ENCODE results near the gene CYP2F1. TPM values are rescaled to one million over a fixed set of nuclear protein-coding genes. Genes with fewer than 3 reads are reported as not detected.

CYP2F1 gene
- total RNA-seq, 2 donors from 2014 or later = not detected

- H3K36me3 ChIP-seq (replicated peaks in 1 of 2; ENCODE audit: insufficient read depth in 1 of 2, low read depth in 2 of 2) = no peaks in the 10 kb centered on the region
- H3K4me3 ChIP-seq = no peak overlapping the region
- DNase-seq = no peak
- H3K27ac ChIP-seq = no peak overlapping the region
- H3K9me3 ChIP-seq = peaks cover 0 to 5% (median 0%) of the 10 kb centered on the region in 3 donors
- WGBS, 2 donors = 85 to 88% methylated on average over 2 to 6 of the region's 7 CpGs
- H3K4me1 ChIP-seq = no peaks in the 10 kb centered on the region
- no peak for ATAC-seq
- no peaks in the 10 kb centered on the region for H3K27me3 ChIP-seq
- TF ChIP-seq POLR2A (IDR thresholded peaks at IDR 0.05) = no peak
- TF ChIP-seq, protein P1, sequence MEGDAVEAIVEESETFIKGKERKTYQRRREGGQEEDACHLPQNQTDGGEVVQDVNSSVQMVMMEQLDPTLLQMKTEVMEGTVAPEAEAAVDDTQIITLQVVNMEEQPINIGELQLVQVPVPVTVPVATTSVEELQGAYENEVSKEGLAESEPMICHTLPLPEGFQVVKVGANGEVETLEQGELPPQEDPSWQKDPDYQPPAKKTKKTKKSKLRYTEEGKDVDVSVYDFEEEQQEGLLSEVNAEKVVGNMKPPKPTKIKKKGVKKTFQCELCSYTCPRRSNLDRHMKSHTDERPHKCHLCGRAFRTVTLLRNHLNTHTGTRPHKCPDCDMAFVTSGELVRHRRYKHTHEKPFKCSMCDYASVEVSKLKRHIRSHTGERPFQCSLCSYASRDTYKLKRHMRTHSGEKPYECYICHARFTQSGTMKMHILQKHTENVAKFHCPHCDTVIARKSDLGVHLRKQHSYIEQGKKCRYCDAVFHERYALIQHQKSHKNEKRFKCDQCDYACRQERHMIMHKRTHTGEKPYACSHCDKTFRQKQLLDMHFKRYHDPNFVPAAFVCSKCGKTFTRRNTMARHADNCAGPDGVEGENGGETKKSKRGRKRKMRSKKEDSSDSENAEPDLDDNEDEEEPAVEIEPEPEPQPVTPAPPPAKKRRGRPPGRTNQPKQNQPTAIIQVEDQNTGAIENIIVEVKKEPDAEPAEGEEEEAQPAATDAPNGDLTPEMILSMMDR (IDR thresholded peaks at IDR 0.05) = no peak
- intact Hi-C loops (cut with DNase I) = no loop called here
Observed at GRCh38 chr19:41154060-41154459, 39.8 kb downstream of the CYP2F1 start.

GRCh38 chr19:41156207-41156606 lies 42.0 kb downstream of the CYP2F1 start:
- no peak overlapping the region for H3K4me3 ChIP-seq
- no peaks in the 10 kb centered on the region for H3K27me3 ChIP-seq
- intact Hi-C loops (cut with DNase I) = no loop called here
- peaks cover 0 to 5% (median 0%) of the 10 kb centered on the region in 3 donors for H3K9me3 ChIP-seq
- DNase-seq = no peak
- no peaks in the 10 kb centered on the region for H3K36me3 ChIP-seq (replicated peaks in 1 of 2; ENCODE audit: insufficient read depth in 1 of 2, low read depth in 2 of 2)
- H3K27ac ChIP-seq = no peak overlapping the region
- H3K4me1 ChIP-seq = no peaks in the 10 kb centered on the region
- TF ChIP-seq, protein P1 (IDR thresholded peaks at IDR 0.05) = no peak
- 55 to 74% methylated on average over 2 of the region's 2 CpGs for WGBS, 2 donors
- ATAC-seq = no peak

DNA sequence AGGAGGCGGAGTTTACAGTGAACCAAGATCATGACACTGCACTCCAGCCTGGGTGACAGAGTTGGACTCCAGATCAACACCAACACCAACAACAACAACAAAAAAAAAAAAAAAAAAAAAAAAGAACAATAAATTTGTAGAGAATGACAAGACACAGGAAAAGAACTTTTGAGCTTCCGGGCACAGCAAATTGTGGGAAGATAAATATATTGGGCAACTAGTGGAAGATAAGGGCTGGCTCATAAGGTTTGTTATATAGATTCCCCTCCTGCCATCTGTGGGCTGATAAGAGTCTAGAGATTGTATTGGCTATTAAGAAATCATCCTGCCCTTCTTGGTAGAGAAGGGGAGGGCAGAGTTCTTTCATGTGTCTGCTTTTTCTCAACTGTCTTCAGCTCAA lies 45.6 kb downstream of the CYP2F1 start:
- no peak for TF ChIP-seq POLR2A (IDR thresholded peaks at IDR 0.05)
- H3K27ac ChIP-seq = no peak overlapping the region

DNA sequence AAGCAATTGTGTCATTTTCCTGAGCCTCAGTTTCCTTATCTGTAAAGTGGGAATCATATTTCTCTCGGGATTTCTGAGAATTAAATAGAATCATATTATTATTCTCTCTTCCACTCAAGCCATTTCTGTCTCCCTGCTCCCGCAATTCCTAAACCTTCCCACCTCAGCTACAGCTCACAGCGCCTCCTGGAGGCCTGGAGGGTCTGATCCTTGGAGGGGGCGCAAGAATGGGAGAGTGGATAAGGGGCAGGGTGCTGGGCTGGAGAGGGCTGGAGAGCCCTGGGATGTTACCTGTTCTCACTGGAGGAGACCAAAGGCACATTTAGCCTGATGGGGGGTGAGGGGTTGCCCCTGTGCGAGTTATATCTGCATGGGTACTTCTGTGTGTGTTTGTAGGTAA lies 47.7 kb downstream of the CYP2F1 start:
- Histone ChIP-seq H3K4me3 (no peak overlapping the region), H3K9me3 (no peaks in the 10 kb centered on the region), H3K4me1 (peaks cover 5% of the 10 kb centered on the region), H3K27me3 (no peaks in the 10 kb centered on the region), H3K36me3 (replicated peaks in 1 of 2; ENCODE audit: insufficient read depth in 1 of 2, low read depth in 2 of 2) (no peaks in the 10 kb centered on the region), H3K27ac (no peak overlapping the region)
- intact Hi-C loops (cut with DNase I) = no loop called here
- WGBS, 2 donors = 86 to 87% methylated on average over 5 of the region's 5 CpGs
- TF ChIP-seq POLR2A (IDR thresholded peaks at IDR 0.05) = no peak
- TF ChIP-seq, protein P1 (IDR thresholded peaks at IDR 0.05) = no peak
- no peak for ATAC-seq
- DNase-seq = no peak

More for the DNA sequence above, 45.6 kb downstream of the CYP2F1 start:
- no peak overlapping the region for H3K4me3 ChIP-seq
- H3K4me1 ChIP-seq = no peaks in the 10 kb centered on the region
- ATAC-seq (no peak), DNase-seq (no peak)
- no peaks in the 10 kb centered on the region for H3K27me3 ChIP-seq
- no peaks in the 10 kb centered on the region for H3K36me3 ChIP-seq (replicated peaks in 1 of 2; ENCODE audit: insufficient read depth in 1 of 2, low read depth in 2 of 2)
- 70 to 72% methylated on average over 2 of the region's 2 CpGs for WGBS, 2 donors
- H3K9me3 ChIP-seq = peaks cover 0 to 5% (median 0%) of the 10 kb centered on the region in 3 donors
- intact Hi-C loops (cut with DNase I) = no loop called here

GRCh38 chr19:41166944-41167804 lies 52.9 kb downstream of the CYP2F1 start:
- Histone ChIP-seq H3K27me3 (no peaks in the 10 kb centered on the region), H3K9me3 (no peaks in the 10 kb centered on the region), H3K36me3 (replicated peaks in 1 of 2; ENCODE audit: insufficient read depth in 1 of 2, low read depth in 2 of 2) (no peaks in the 10 kb centered on the region), H3K4me1 (peaks cover 12% of the 10 kb centered on the region), H3K4me3 (no peak overlapping the region), H3K27ac (peak overlapping the region in 1 of 4 donors; percentile 33)
- 66 to 69% methylated on average over 14 of the region's 14 CpGs for WGBS, 2 donors
- TF ChIP-seq POLR2A (IDR thresholded peaks at IDR 0.05) = no peak
- TF ChIP-seq, protein P1 (IDR thresholded peaks at IDR 0.05) = no peak
- no peak for ATAC-seq
- intact Hi-C loops (cut with DNase I) = no loop called here
- peak in 3 of 4 donors; percentile 15 to 52 (median 48) for DNase-seq

Measured in body of pancreas (tissue), 4 donors.